ENCODE measurements around the gene MLIP. TPM values are rescaled to one million over a fixed set of nuclear protein-coding genes. Genes with fewer than 3 reads are reported as not detected.

MLIP gene
- total RNA-seq, 1 experiment from 2014 or later: not detected

DNA sequence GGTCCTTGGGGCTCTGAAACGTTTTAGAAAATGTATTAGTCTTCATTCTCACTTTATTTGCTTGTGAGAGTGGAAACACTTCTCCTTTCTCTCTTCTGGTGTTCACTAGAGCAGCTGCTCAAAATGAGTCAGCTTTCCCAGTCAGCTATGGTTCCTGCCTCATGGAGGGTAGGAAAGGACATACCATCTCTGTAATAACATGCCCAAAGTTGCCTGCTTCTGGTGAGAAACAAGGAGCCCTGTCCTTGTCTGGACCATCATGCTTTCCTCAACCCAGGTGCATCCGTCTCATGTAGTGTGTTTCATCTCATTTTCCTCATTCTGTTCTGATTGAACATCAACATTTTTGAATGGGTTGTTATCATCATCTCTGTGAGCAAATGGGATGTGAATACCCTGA, 179.9 kb downstream of the MLIP start:
- TF ChIP-seq, protein P1, sequence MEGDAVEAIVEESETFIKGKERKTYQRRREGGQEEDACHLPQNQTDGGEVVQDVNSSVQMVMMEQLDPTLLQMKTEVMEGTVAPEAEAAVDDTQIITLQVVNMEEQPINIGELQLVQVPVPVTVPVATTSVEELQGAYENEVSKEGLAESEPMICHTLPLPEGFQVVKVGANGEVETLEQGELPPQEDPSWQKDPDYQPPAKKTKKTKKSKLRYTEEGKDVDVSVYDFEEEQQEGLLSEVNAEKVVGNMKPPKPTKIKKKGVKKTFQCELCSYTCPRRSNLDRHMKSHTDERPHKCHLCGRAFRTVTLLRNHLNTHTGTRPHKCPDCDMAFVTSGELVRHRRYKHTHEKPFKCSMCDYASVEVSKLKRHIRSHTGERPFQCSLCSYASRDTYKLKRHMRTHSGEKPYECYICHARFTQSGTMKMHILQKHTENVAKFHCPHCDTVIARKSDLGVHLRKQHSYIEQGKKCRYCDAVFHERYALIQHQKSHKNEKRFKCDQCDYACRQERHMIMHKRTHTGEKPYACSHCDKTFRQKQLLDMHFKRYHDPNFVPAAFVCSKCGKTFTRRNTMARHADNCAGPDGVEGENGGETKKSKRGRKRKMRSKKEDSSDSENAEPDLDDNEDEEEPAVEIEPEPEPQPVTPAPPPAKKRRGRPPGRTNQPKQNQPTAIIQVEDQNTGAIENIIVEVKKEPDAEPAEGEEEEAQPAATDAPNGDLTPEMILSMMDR (IDR thresholded peaks at IDR 0.05; ENCODE audit: unreplicated experiment): no peak
- BruUV-seq (replicated peaks): no TSS peak
- ChIA-PET CTCF (no interaction called here), POLR2A (interaction anchor here (0.6 to 1.5 kb wide), 4 partner anchors 18 to 398 kb away, joined by 4 read pairs; no protein-coding TSS in a partner anchor)
- Mint-ChIP-seq H3K9me3 (ENCODE audit: unreplicated experiment) (no peaks in the 10 kb centered on the region), H3K27me3 (ENCODE audit: insufficient read depth, unreplicated experiment) (no peaks in the 10 kb centered on the region), H3K4me3 (ENCODE audit: unreplicated experiment) (no peak overlapping the region), H3K36me3 (ENCODE audit: insufficient read depth, unreplicated experiment) (no peaks in the 10 kb centered on the region), H3K4me1 (ENCODE audit: insufficient read depth, unreplicated experiment) (peaks cover 26% of the 10 kb centered on the region), H3K27ac (ENCODE audit: low read depth, unreplicated experiment) (peak overlapping the region; percentile 70)
- intact Hi-C loops (cut with micrococcal nuclease): no loop called here
- peak; percentile 57 for DNase-seq (ENCODE audit: unreplicated experiment)

DNA sequence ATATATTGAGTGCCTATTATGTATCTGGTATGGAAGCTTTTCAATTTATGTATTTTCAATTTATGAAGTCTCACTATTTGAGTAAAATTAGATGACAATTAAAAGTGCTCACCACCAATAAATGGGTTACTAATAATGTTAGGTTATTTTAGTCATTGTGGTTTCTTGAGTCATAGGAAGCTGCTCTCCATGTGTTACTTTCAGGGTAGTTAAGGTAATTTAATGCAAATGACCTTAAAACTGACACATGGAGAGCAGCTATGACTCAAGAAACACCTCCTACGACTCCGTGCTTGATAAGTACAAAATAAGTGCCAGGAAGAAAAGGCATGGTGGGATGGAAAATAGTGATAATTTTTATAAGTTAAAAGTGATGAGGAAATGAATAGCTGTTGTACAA, 180.5 kb downstream of the MLIP start:
- Mint-ChIP-seq H3K27me3 (ENCODE audit: insufficient read depth, unreplicated experiment) (no peaks in the 10 kb centered on the region), H3K4me3 (ENCODE audit: unreplicated experiment) (no peak overlapping the region), H3K9me3 (ENCODE audit: unreplicated experiment) (no peaks in the 10 kb centered on the region), H3K4me1 (ENCODE audit: insufficient read depth, unreplicated experiment) (peaks cover 26% of the 10 kb centered on the region), H3K36me3 (ENCODE audit: insufficient read depth, unreplicated experiment) (no peaks in the 10 kb centered on the region), H3K27ac (ENCODE audit: low read depth, unreplicated experiment) (peak overlapping the region; percentile 70)
- peak; percentile 36 for DNase-seq (ENCODE audit: unreplicated experiment)
- no TSS peak for BruUV-seq (replicated peaks)
- TF ChIP-seq, protein P1 (IDR thresholded peaks at IDR 0.05; ENCODE audit: unreplicated experiment): no peak
- ChIA-PET POLR2A (interaction anchor here (0.5 to 1.5 kb wide), 3 partner anchors 19 to 582 kb away, joined by 3 to 4 read pairs (median 4); no protein-coding TSS in a partner anchor), CTCF (no interaction called here)
- intact Hi-C loops (cut with micrococcal nuclease): no loop called here

DNA sequence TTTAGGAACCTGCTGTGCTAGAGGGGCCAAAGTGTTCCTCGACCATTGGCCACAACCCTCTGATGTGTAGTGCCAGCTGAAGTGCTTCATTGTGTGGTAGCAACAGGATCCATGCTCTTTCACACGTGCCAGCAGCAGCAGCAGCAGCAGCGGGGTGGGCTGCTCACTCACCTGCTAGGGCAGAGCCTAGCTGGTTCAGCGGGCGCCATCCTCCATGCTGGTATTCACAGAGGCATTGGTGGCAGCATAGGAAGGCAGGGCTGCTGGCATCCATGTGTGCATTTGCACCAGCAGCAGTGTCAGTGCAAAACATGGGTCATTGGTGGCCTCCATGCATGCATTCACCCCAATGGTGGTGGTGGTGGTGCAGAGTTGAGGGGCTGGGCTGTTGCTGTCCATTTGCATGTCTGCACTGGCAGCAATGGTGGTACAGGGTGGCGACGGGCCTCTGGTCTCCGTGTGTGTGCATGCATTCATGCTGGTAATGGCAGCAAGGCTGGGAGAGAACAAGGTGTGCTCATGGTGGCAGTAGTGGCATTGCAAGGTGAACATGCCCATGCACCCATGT, 183.8 kb downstream of the MLIP start:
- intact Hi-C loops (cut with micrococcal nuclease): no loop called here
- H3K4me3 Mint-ChIP-seq (ENCODE audit: unreplicated experiment): no peak overlapping the region

DNA sequence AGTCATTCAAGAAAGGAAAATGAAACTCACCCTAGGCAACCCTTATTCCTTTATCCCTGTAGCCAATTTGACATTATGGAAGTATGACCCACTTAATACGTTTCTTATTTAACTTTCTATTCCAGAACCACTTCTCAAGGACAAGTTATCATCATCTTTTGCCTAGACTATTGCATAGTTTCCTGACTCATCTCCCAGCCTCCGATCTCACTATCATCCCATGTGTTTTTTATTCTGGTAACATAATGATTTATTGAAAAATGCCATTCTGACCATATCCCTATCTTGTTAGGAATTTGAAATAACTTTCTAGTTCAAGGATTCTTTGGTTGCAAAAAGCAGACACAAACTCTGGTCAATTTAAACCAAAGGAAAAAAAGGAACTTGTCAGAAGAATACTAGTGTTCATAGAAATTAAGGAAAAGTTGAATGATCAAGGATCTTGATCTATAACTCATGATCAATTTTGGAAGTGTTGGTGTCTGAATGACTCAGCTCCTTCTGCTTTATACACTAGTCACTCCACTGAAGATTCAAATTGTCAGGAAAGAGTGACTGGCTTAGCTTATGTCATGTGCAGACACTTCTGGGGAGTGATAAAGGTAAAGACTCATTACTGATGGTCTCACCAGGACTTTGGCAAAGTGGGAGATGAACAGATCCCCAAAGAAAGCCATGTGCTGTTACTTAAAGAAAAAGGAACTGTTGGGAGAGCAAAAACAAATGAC, 188.5 kb downstream of the MLIP start:
- H3K36me3 Mint-ChIP-seq (ENCODE audit: insufficient read depth, unreplicated experiment): no peaks in the 10 kb centered on the region

More for the DNA sequence above, 183.8 kb downstream of the MLIP start:
- H3K4me1 Mint-ChIP-seq (ENCODE audit: insufficient read depth, unreplicated experiment): peaks cover 19% of the 10 kb centered on the region
- no peak for DNase-seq (ENCODE audit: unreplicated experiment)
- H3K27me3 Mint-ChIP-seq (ENCODE audit: insufficient read depth, unreplicated experiment): no peaks in the 10 kb centered on the region
- BruUV-seq (replicated peaks): no TSS peak
- TF ChIP-seq, protein P1 (IDR thresholded peaks at IDR 0.05; ENCODE audit: unreplicated experiment): no peak
- ChIA-PET CTCF (interaction anchor here (0.9 kb wide), 1 partner anchor 9 kb away, joined by 3 read pairs; no protein-coding TSS in a partner anchor), POLR2A (interaction anchor here (1.2 to 2.0 kb wide), 2 partner anchors 11 to 23 kb away, joined by 3 to 4 read pairs; no protein-coding TSS in a partner anchor)
- no peak overlapping the region for H3K27ac Mint-ChIP-seq (ENCODE audit: low read depth, unreplicated experiment)
- no peaks in the 10 kb centered on the region for H3K36me3 Mint-ChIP-seq (ENCODE audit: insufficient read depth, unreplicated experiment)
- no peaks in the 10 kb centered on the region for H3K9me3 Mint-ChIP-seq (ENCODE audit: unreplicated experiment)

More for the DNA sequence above, 188.5 kb downstream of the MLIP start:
- intact Hi-C loops (cut with micrococcal nuclease): no loop called here
- Mint-ChIP-seq H3K4me3 (ENCODE audit: unreplicated experiment) (no peak overlapping the region), H3K27me3 (ENCODE audit: insufficient read depth, unreplicated experiment) (no peaks in the 10 kb centered on the region), H3K9me3 (ENCODE audit: unreplicated experiment) (no peaks in the 10 kb centered on the region), H3K27ac (ENCODE audit: low read depth, unreplicated experiment) (no peak overlapping the region), H3K4me1 (ENCODE audit: insufficient read depth, unreplicated experiment) (no peaks in the 10 kb centered on the region)
- ChIA-PET POLR2A (no interaction called here), CTCF (no interaction called here)
- no TSS peak for BruUV-seq (replicated peaks)
- DNase-seq (ENCODE audit: unreplicated experiment): no peak
- TF ChIP-seq, protein P1 (IDR thresholded peaks at IDR 0.05; ENCODE audit: unreplicated experiment): no peak

Measured in MCF 10A (cell line).